ENCODE data around the gene DESI1.
A peak's percentile ranks its signal among the peaks of the same experiment; 100 is the strongest.
"Not testable (repeated sequence)": the region's sequence is repeated elsewhere in the genome, so short reads cannot be mapped to it uniquely, and the experiment has no call there.

The DESI1 gene

GRCh38 chr22:41620589-41621098, at the start of gene DESI1:
Gene DESI1 (minus strand): TSS chr22:41621043. CDS start chr22:41620839, 204 bp downstream.
- peaks cover 4 to 17% of the 10 kb centered on the region in 2 donors for H3K36me3 ChIP-seq (ENCODE audit: control insufficient read depth in 2 of 2, insufficient read depth in 2 of 2, low read length in 2 of 2)
- peaks cover 20 to 25% of the 10 kb centered on the region in 2 donors for H3K4me1 ChIP-seq (ENCODE audit: control insufficient read depth in 2 of 2, insufficient read depth in 2 of 2, low read length in 2 of 2)
- peak within 1 kb of the TSS; percentile 98 for H3K27ac ChIP-seq (ENCODE audit: low read depth in 2 of 2, low read length in 2 of 2)
- H3K4me3 ChIP-seq (ENCODE audit: low read length in 2 of 2): peak within 1 kb of the TSS; percentile 93 to 99
- no peaks in the 10 kb centered on the region for H3K27me3 ChIP-seq (ENCODE audit: control insufficient read depth in 2 of 2, insufficient read depth in 2 of 2, low read length in 2 of 2)
- peak within 1 kb of the TSS; percentile 94 to 97 for H3K9ac ChIP-seq (ENCODE audit: low read depth in 1 of 2, low read length in 2 of 2)
- H3K9me3 ChIP-seq (ENCODE audit: control insufficient read depth in 2 of 2, low read length in 2 of 2): no peaks in the 10 kb centered on the region

GRCh38 chr22:41668971-41669911, 48.4 kb upstream of the DESI1 start:
- no peak overlapping the region for H3K27ac ChIP-seq (ENCODE audit: low read depth in 2 of 2, low read length in 2 of 2)

GRCh38 chr22:41664951-41665350, 44.1 kb upstream of the DESI1 start:
- Histone ChIP-seq H3K4me3 (ENCODE audit: low read length in 2 of 2) (no peak overlapping the region), H3K27me3 (ENCODE audit: control insufficient read depth in 2 of 2, insufficient read depth in 2 of 2, low read length in 2 of 2) (no peaks in the 10 kb centered on the region), H3K27ac (ENCODE audit: low read depth in 2 of 2, low read length in 2 of 2) (no peak overlapping the region), H3K4me1 (ENCODE audit: control insufficient read depth in 2 of 2, insufficient read depth in 2 of 2, low read length in 2 of 2) (peaks cover 2% of the 10 kb centered on the region in 2 donors), H3K9me3 (ENCODE audit: control insufficient read depth in 2 of 2, low read length in 2 of 2) (no peaks in the 10 kb centered on the region), H3K9ac (ENCODE audit: low read depth in 1 of 2, low read length in 2 of 2) (no peak overlapping the region), H3K36me3 (ENCODE audit: control insufficient read depth in 2 of 2, insufficient read depth in 2 of 2, low read length in 2 of 2) (peaks cover 46 to 49% of the 10 kb centered on the region in 2 donors)

More at GRCh38 chr22:41668971-41669911, 48.4 kb upstream of the DESI1 start:
- Histone ChIP-seq H3K36me3 (ENCODE audit: control insufficient read depth in 2 of 2, insufficient read depth in 2 of 2, low read length in 2 of 2) (peaks cover 19% of the 10 kb centered on the region in 2 donors), H3K4me1 (ENCODE audit: control insufficient read depth in 2 of 2, insufficient read depth in 2 of 2, low read length in 2 of 2) (peaks cover 2 to 7% of the 10 kb centered on the region in 2 donors), H3K9ac (ENCODE audit: low read depth in 1 of 2, low read length in 2 of 2) (no peak overlapping the region), H3K4me3 (ENCODE audit: low read length in 2 of 2) (no peak overlapping the region), H3K9me3 (ENCODE audit: control insufficient read depth in 2 of 2, low read length in 2 of 2) (no peaks in the 10 kb centered on the region), H3K27me3 (ENCODE audit: control insufficient read depth in 2 of 2, insufficient read depth in 2 of 2, low read length in 2 of 2) (no peaks in the 10 kb centered on the region)

- no peak overlapping the region for H3K4me3 ChIP-seq (ENCODE audit: low read length in 2 of 2)
- H3K36me3 ChIP-seq (ENCODE audit: control insufficient read depth in 2 of 2, insufficient read depth in 2 of 2, low read length in 2 of 2): peaks cover 47 to 53% of the 10 kb centered on the region in 2 donors
- no peak overlapping the region for H3K9ac ChIP-seq (ENCODE audit: low read depth in 1 of 2, low read length in 2 of 2)
- peaks cover 2% of the 10 kb centered on the region in 2 donors for H3K4me1 ChIP-seq (ENCODE audit: control insufficient read depth in 2 of 2, insufficient read depth in 2 of 2, low read length in 2 of 2)
- no peaks in the 10 kb centered on the region for H3K27me3 ChIP-seq (ENCODE audit: control insufficient read depth in 2 of 2, insufficient read depth in 2 of 2, low read length in 2 of 2)
- H3K9me3 ChIP-seq (ENCODE audit: control insufficient read depth in 2 of 2, low read length in 2 of 2): no peaks in the 10 kb centered on the region
- no peak overlapping the region for H3K27ac ChIP-seq (ENCODE audit: low read depth in 2 of 2, low read length in 2 of 2)
Measured at GRCh38 chr22:41664490-41664889, 43.6 kb upstream of the DESI1 start.

GRCh38 chr22:41663594-41663993, 42.8 kb upstream of the DESI1 start:
- H3K9ac ChIP-seq (ENCODE audit: low read depth in 1 of 2, low read length in 2 of 2); H3K9me3 ChIP-seq (ENCODE audit: control insufficient read depth in 2 of 2, low read length in 2 of 2); H3K27ac ChIP-seq (ENCODE audit: low read depth in 2 of 2, low read length in 2 of 2); H3K27me3 ChIP-seq (ENCODE audit: control insufficient read depth in 2 of 2, insufficient read depth in 2 of 2, low read length in 2 of 2); H3K4me3 ChIP-seq (ENCODE audit: low read length in 2 of 2); H3K4me1 ChIP-seq (ENCODE audit: control insufficient read depth in 2 of 2, insufficient read depth in 2 of 2, low read length in 2 of 2): not testable (repeated sequence)
- peaks cover 51 to 61% of the 10 kb centered on the region in 2 donors for H3K36me3 ChIP-seq (ENCODE audit: control insufficient read depth in 2 of 2, insufficient read depth in 2 of 2, low read length in 2 of 2)

- H3K27me3 ChIP-seq (ENCODE audit: control insufficient read depth in 2 of 2, insufficient read depth in 2 of 2, low read length in 2 of 2): no peaks in the 10 kb centered on the region
- no peaks in the 10 kb centered on the region for H3K4me1 ChIP-seq (ENCODE audit: control insufficient read depth in 2 of 2, insufficient read depth in 2 of 2, low read length in 2 of 2)
- H3K36me3 ChIP-seq (ENCODE audit: control insufficient read depth in 2 of 2, insufficient read depth in 2 of 2, low read length in 2 of 2): peaks cover 65 to 79% of the 10 kb centered on the region in 2 donors
- no peak overlapping the region for H3K4me3 ChIP-seq (ENCODE audit: low read length in 2 of 2)
- no peak overlapping the region for H3K27ac ChIP-seq (ENCODE audit: low read depth in 2 of 2, low read length in 2 of 2)
- H3K9me3 ChIP-seq (ENCODE audit: control insufficient read depth in 2 of 2, low read length in 2 of 2): no peaks in the 10 kb centered on the region
- no peak overlapping the region for H3K9ac ChIP-seq (ENCODE audit: low read depth in 1 of 2, low read length in 2 of 2)
Measured at GRCh38 chr22:41661713-41662112, 40.9 kb upstream of the DESI1 start.

- no peak overlapping the region for H3K4me3 ChIP-seq (ENCODE audit: low read length in 2 of 2)
- no peaks in the 10 kb centered on the region for H3K9me3 ChIP-seq (ENCODE audit: control insufficient read depth in 2 of 2, low read length in 2 of 2)
- no peaks in the 10 kb centered on the region for H3K27me3 ChIP-seq (ENCODE audit: control insufficient read depth in 2 of 2, insufficient read depth in 2 of 2, low read length in 2 of 2)
- H3K36me3 ChIP-seq (ENCODE audit: control insufficient read depth in 2 of 2, insufficient read depth in 2 of 2, low read length in 2 of 2): peaks cover 68 to 83% of the 10 kb centered on the region in 2 donors
- no peaks in the 10 kb centered on the region for H3K4me1 ChIP-seq (ENCODE audit: control insufficient read depth in 2 of 2, insufficient read depth in 2 of 2, low read length in 2 of 2)
- no peak overlapping the region for H3K9ac ChIP-seq (ENCODE audit: low read depth in 1 of 2, low read length in 2 of 2)
- no peak overlapping the region for H3K27ac ChIP-seq (ENCODE audit: low read depth in 2 of 2, low read length in 2 of 2)
Measured at GRCh38 chr22:41661088-41661487, 40.2 kb upstream of the DESI1 start.

GRCh38 chr22:41660416-41660815, 39.6 kb upstream of the DESI1 start:
- H3K27ac ChIP-seq (ENCODE audit: low read depth in 2 of 2, low read length in 2 of 2): no peak overlapping the region

GRCh38 chr22:41659941-41660340, 39.1 kb upstream of the DESI1 start:
- Histone ChIP-seq H3K36me3 (ENCODE audit: control insufficient read depth in 2 of 2, insufficient read depth in 2 of 2, low read length in 2 of 2) (peaks cover 67 to 90% of the 10 kb centered on the region in 2 donors), H3K4me3 (ENCODE audit: low read length in 2 of 2) (no peak overlapping the region), H3K27ac (ENCODE audit: low read depth in 2 of 2, low read length in 2 of 2) (no peak overlapping the region), H3K9ac (ENCODE audit: low read depth in 1 of 2, low read length in 2 of 2) (no peak overlapping the region), H3K4me1 (ENCODE audit: control insufficient read depth in 2 of 2, insufficient read depth in 2 of 2, low read length in 2 of 2) (no peaks in the 10 kb centered on the region), H3K9me3 (ENCODE audit: control insufficient read depth in 2 of 2, low read length in 2 of 2) (no peaks in the 10 kb centered on the region), H3K27me3 (ENCODE audit: control insufficient read depth in 2 of 2, insufficient read depth in 2 of 2, low read length in 2 of 2) (no peaks in the 10 kb centered on the region)

More at GRCh38 chr22:41660416-41660815, 39.6 kb upstream of the DESI1 start:
- Histone ChIP-seq H3K36me3 (ENCODE audit: control insufficient read depth in 2 of 2, insufficient read depth in 2 of 2, low read length in 2 of 2) (peaks cover 68 to 87% of the 10 kb centered on the region in 2 donors), H3K9me3 (ENCODE audit: control insufficient read depth in 2 of 2, low read length in 2 of 2) (no peaks in the 10 kb centered on the region), H3K9ac (ENCODE audit: low read depth in 1 of 2, low read length in 2 of 2) (no peak overlapping the region), H3K4me3 (ENCODE audit: low read length in 2 of 2) (no peak overlapping the region), H3K4me1 (ENCODE audit: control insufficient read depth in 2 of 2, insufficient read depth in 2 of 2, low read length in 2 of 2) (no peaks in the 10 kb centered on the region), H3K27me3 (ENCODE audit: control insufficient read depth in 2 of 2, insufficient read depth in 2 of 2, low read length in 2 of 2) (no peaks in the 10 kb centered on the region)

GRCh38 chr22:41658869-41659268, 38.0 kb upstream of the DESI1 start:
- Histone ChIP-seq H3K4me1 (ENCODE audit: control insufficient read depth in 2 of 2, insufficient read depth in 2 of 2, low read length in 2 of 2) (no peaks in the 10 kb centered on the region), H3K9me3 (ENCODE audit: control insufficient read depth in 2 of 2, low read length in 2 of 2) (no peaks in the 10 kb centered on the region), H3K27me3 (ENCODE audit: control insufficient read depth in 2 of 2, insufficient read depth in 2 of 2, low read length in 2 of 2) (no peaks in the 10 kb centered on the region), H3K36me3 (ENCODE audit: control insufficient read depth in 2 of 2, insufficient read depth in 2 of 2, low read length in 2 of 2) (peaks cover 69 to 90% of the 10 kb centered on the region in 2 donors), H3K9ac (ENCODE audit: low read depth in 1 of 2, low read length in 2 of 2) (no peak overlapping the region), H3K4me3 (ENCODE audit: low read length in 2 of 2) (no peak overlapping the region), H3K27ac (ENCODE audit: low read depth in 2 of 2, low read length in 2 of 2) (no peak overlapping the region)

All from mucosa of rectum (tissue), 2 donors.